Activated CD8-positive, alpha-beta memory T cell treated with anti-CD3 and anti-CD28 coated beads for 24 hours (primary cell): Measurements from ENCODE around the gene NDST3.
"Not testable (repeated sequence)": the region's sequence is repeated elsewhere in the genome, so short reads cannot be mapped to it uniquely, and the experiment has no call there.

Experiments
- DNase-seq: peaks from one replicate; pipeline ENCODE4 v3.0.0-alpha.2; 2020

NDST3 gene

GRCh38 chr4:118190903-118191302, 156.6 kb downstream of the NDST3 start:
- DNase-seq: no peak

GRCh38 chr4:118193421-118193820, 159.1 kb downstream of the NDST3 start:
- no peak for DNase-seq

- DNase-seq: no peak
Measured at GRCh38 chr4:118206627-118207026, 172.3 kb downstream of the NDST3 start.

GRCh38 chr4:118213101-118213500, 178.8 kb downstream of the NDST3 start:
- no peak for DNase-seq

GRCh38 chr4:118215826-118216225, 181.5 kb downstream of the NDST3 start:
- no peak for DNase-seq

GRCh38 chr4:118221227-118221800, 187.0 kb downstream of the NDST3 start:
- DNase-seq: no peak

GRCh38 chr4:118224243-118224829, 190.1 kb downstream of the NDST3 start:
- DNase-seq: no peak

GRCh38 chr4:118225511-118225910, 191.2 kb downstream of the NDST3 start:
- DNase-seq: no peak

GRCh38 chr4:118226311-118227010, 192.2 kb downstream of the NDST3 start:
- no peak for DNase-seq

GRCh38 chr4:118235566-118236120, 201.4 kb downstream of the NDST3 start:
- no peak for DNase-seq

- DNase-seq: no peak
Measured at GRCh38 chr4:118237531-118237930, 203.2 kb downstream of the NDST3 start.

- DNase-seq: no peak
Measured at GRCh38 chr4:118249890-118250289, 215.6 kb downstream of the NDST3 start.

- no peak for DNase-seq
Measured at GRCh38 chr4:118254368-118254767, 220.1 kb downstream of the NDST3 start.

GRCh38 chr4:118259111-118259510, 224.8 kb downstream of the NDST3 start:
- no peak for DNase-seq

- DNase-seq: no peak
Measured at GRCh38 chr4:118260309-118260708, 226.0 kb downstream of the NDST3 start.

GRCh38 chr4:118264096-118264495, 229.8 kb downstream of the NDST3 start:
- DNase-seq: no peak

- peak; percentile 81 for DNase-seq
Measured at GRCh38 chr4:118265312-118266144, 231.2 kb downstream of the NDST3 start.

- DNase-seq: not testable (repeated sequence)
Measured at GRCh38 chr4:118266145-118266496, 231.8 kb downstream of the NDST3 start.

GRCh38 chr4:118268780-118269179, 234.5 kb downstream of the NDST3 start:
- DNase-seq: no peak

GRCh38 chr4:118270492-118270891, 236.2 kb downstream of the NDST3 start:
- no peak for DNase-seq

- no peak for DNase-seq
Measured at GRCh38 chr4:118271788-118272187, 237.5 kb downstream of the NDST3 start.

- no peak for DNase-seq
Measured at GRCh38 chr4:118273642-118274041, 239.4 kb downstream of the NDST3 start.

- no peak for DNase-seq
Measured at GRCh38 chr4:118276580-118276979, 242.3 kb downstream of the NDST3 start.
